PFSK-1 (cell line): ENCODE measurements around the gene STK31.

Source experiments
- FOXP2 ChIP-seq: optimal IDR thresholded peaks from 2 replicates; pipeline ENCODE3; 2011; ENCODE audit warnings: borderline replicate concordance, control low read depth, inconsistent platforms; ENCODE audit not compliant: insufficient read depth; ENCODE audit errors: extremely low read length, extremely low read depth
- POLR2AphosphoS5 ChIP-seq: IDR thresholded peaks from 2 replicates; pipeline ENCODE4 v1.6.1; 2012; ENCODE audit warnings: low read depth, mild to moderate bottlenecking, control low read depth, low read length, moderate library complexity
- REST ChIP-seq, 2 experiments: IDR thresholded peaks; 2 replicates each; pipeline versions ENCODE4 v1.6.1 to v1.8.0; 2011 to 2012; ENCODE audit warnings: low read depth in 2 of 2, low read length in 2 of 2, control low read depth in 1 of 2, inconsistent platforms in 1 of 2, mild to moderate bottlenecking in 1 of 2, moderate library complexity in 1 of 2; ENCODE audit not compliant: insufficient read depth in 1 of 2
- SIN3A ChIP-seq: IDR thresholded peaks from 2 replicates; pipeline ENCODE4 v1.6.1; 2012; ENCODE audit warnings: mild to moderate bottlenecking, low read length, moderate library complexity, borderline replicate concordance; ENCODE audit not compliant: insufficient read depth
- TAF1 ChIP-seq: IDR thresholded peaks from 2 replicates; pipeline ENCODE4 v1.6.1; 2012; ENCODE audit warnings: low read length, control low read depth, borderline replicate concordance; ENCODE audit not compliant: insufficient read depth

Gene STK31

DNA sequence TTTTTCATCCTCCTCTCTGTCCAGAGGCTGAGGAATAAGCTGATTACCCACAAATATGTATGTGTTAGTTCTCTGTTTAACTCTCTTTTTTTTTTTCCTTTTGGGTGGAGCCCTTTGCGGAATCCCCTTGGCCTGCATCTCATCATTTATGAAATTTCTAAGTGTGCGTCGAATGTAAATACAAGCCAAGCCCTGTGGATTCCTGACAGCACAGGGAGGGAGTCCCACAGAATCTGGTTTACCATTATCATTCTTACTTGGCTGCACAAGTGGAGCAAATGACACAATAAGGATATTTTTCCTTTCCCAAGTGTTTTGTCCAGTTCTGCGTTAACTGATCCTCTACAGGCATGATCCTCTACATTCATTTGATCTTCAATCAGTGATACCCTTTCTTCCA lies 11.4 kb downstream of the STK31 start:
- no peak for TF ChIP-seq SIN3A

DNA sequence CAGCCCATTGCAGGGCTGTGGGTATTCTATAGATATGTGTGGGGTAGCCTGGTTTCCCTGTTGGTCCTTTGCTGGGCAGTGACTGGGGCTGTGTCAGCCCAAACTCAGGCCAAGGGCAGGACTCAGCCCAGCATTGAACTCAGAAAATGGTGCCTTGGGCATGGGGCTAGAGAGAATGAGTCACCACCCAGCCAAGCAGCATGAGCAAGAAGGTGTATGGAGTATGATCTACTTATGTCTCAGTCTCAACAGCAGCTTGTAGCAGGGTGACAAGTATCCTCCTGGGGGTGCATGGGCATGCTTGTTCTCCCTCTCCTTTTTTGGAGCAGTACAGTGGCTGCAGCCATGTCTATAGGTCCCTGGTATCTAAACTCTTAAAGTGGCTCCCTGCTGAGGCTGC lies 32.0 kb downstream of the STK31 start:
- no peak for TF ChIP-seq POLR2AphosphoS5
- TF ChIP-seq REST (IDR thresholded peaks at IDR 0.05; ENCODE audit: insufficient read depth in 1 of 2, low read depth in 2 of 2, low read length in 2 of 2), result no peak
- no peak for TF ChIP-seq FOXP2
- no peak for TF ChIP-seq TAF1

DNA sequence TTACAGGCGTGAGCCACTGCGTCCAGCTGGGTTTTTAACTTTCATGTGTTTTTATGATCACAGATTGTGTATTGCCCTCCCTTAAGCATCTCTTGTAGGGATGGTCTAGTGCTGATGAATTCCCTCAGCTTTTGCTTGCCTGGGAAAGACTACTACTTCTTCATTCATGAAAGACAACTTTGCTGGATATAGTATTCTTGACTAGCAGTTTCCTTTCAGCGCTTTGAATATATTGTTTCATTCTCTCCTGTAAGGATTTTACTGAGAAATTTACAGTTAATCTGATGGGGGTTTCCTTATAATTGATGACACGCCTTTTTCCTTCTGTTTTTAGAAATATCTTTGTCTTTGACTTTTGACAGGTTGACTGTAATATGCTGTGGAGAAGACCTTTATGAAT lies 33.2 kb downstream of the STK31 start:
- TF ChIP-seq TAF1, result no peak
- no peak for TF ChIP-seq SIN3A
- no peak for TF ChIP-seq FOXP2
- TF ChIP-seq POLR2AphosphoS5, result no peak
- no peak for TF ChIP-seq REST (IDR thresholded peaks at IDR 0.05; ENCODE audit: insufficient read depth in 1 of 2, low read depth in 2 of 2, low read length in 2 of 2)

- TF ChIP-seq POLR2AphosphoS5 (no peak), FOXP2 (no peak), SIN3A (no peak), REST (IDR thresholded peaks at IDR 0.05; ENCODE audit: insufficient read depth in 1 of 2, low read depth in 2 of 2, low read length in 2 of 2) (no peak), TAF1 (no peak)
Measured at GRCh38 chr7:23746629-23747028, 36.6 kb downstream of the STK31 start.

DNA sequence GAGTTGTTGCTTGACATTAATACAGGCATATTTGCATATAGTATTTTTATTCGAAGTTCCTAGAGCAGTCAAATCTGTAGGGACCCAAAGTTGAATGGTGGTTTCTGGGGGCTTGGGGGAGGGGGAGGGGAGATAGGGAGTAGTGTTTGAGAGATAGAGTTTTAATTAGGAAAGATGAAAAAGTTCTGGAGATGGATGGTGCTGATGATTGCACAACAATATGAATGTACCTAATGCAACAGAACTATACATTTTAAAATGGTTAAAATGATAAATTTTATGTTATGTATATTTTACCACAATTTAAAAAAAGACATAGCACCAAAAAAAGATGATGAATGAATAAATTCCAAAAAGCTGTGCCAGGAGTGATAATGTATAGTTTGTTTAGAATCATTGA lies 41.8 kb downstream of the STK31 start:
- TF ChIP-seq TAF1, result no peak
- no peak for TF ChIP-seq POLR2AphosphoS5
- no peak for TF ChIP-seq FOXP2
- no peak for TF ChIP-seq REST (IDR thresholded peaks at IDR 0.05; ENCODE audit: insufficient read depth in 1 of 2, low read depth in 2 of 2, low read length in 2 of 2)
- no peak for TF ChIP-seq SIN3A

DNA sequence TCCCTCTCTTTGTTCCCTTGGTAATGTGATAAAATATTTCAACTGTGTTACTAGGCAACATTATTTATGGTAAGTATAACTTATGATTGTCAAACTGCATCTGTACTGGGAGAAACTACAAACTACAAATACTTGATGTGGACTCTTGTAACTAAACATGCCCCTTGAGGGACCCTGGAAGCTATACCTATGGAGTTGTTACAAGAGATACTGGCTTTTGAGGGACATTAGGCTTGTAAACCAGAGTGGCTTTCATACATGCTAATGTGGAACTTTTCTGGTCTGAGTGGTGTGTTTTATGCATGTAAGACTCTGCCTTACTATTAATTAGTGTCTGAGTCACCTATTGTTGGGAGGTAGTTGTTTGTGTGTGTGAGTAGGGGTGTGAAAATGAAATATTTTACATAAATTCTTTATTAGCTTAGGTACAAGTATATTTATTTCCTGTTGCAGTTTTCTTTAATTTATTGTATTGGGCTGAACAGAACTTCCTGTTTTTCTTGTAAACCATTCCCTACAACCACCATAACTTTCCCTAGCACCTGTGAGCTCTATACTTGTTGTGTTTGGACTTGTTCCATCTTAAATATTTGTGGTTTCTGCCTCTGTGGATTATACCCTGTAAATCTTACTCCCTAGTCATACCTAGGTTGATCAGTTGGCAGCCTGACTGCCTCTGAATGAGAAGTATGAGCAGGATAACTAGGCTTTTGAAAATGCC lies 49.8 kb downstream of the STK31 start:
- TF ChIP-seq POLR2AphosphoS5, result no peak
- TF ChIP-seq TAF1, result no peak
- no peak for TF ChIP-seq SIN3A
- no peak for TF ChIP-seq REST (IDR thresholded peaks at IDR 0.05; ENCODE audit: insufficient read depth in 1 of 2, low read depth in 2 of 2, low read length in 2 of 2)
- no peak for TF ChIP-seq FOXP2
